Activated naive CD4-positive, alpha-beta T cell treated with Interleukin-2 at 50 U/mL for 16 hours (primary cell): ENCODE data around the gene RNF111.
"Not testable (repeated sequence)": the region's sequence is repeated elsewhere in the genome, so short reads cannot be mapped to it uniquely, and the experiment has no call there.

Source experiments
- DNase-seq: peaks from one replicate; pipeline ENCODE4 v3.0.0-alpha.2; 2020

RNF111 gene

DNA sequence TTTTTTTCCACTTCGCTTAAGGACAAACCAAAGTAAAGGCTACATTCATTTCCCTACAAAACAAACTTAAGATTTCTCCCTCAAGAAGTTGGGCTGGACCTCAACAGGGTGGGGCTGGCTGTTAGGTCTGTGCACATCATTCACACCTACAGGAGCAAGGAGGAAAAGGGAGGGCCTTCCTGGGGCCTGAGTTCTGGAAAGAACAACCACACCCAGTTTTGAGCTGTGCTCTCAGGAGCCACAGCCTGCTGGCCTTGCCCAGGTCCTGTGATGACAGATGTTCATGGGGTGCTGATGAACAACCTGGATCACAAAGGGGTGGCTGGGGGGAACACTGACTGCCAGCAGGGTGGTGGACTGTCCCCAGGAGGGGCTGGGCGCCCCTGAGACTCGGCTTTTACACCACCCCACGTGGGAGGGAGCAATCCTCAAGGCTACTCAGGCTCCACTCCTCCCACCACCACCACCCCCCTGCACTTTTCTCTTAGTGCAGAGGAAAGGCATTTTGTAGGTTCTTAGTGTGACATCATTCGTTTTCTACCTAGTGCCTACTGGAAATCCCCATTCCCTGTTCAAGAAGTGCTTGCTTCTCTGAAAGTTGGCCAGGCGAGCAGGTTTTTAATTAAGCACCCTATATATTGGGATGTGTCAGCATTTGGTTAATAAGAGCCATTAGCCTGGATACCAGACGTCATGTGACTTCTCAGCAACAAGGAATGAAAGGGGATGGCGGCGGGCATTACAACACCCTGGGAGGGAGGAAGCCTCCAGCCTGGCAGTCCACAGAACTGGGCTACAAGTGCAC, 153.2 kb downstream of the RNF111 start:
- no peak for DNase-seq

DNA sequence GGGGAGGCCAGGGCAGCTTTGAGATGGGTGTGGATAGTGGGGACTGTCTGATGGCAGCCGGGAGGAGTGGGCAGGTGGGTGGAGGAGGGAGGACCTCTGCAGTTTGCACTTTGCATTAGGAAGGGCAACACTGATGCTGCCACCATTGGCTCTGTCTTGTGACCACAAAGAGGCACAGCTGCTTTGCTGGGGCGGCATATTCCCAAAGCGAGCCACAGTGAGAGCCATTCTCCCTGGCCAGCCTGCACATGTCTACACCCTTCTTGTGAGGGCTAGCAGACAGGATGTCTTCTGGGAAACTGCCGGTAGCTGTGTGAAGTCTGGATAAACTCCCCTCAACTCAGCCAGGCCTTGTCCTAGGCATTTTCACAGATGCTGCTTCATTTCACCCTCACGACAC, 155.8 kb downstream of the RNF111 start:
- DNase-seq = no peak

DNA sequence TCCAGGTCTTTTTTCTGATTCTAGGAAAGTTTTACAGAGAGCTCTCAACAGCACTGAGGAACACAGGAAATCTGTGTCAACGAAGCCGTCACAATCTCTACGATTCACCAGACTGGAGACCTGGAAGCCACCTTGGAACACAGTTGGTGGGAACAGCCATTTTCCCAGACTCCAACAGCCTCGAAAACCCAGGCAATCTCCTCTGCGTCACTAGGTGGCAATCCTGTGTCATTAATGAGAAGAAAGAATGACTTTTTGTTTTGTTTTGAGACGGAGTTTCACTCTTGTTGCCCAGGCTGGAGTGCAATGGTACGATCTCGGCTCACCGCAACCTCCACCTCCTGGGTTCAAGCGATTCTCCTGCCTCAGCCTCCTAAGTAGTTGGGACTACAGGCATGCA, 157.1 kb downstream of the RNF111 start:
- DNase-seq = not testable (repeated sequence)
